ENCODE data around the gene CAP1.

GRCh38 chr1:40001456-40001855, 39.1 kb upstream of the CAP1 start:
- TF ChIP-seq, protein P1, sequence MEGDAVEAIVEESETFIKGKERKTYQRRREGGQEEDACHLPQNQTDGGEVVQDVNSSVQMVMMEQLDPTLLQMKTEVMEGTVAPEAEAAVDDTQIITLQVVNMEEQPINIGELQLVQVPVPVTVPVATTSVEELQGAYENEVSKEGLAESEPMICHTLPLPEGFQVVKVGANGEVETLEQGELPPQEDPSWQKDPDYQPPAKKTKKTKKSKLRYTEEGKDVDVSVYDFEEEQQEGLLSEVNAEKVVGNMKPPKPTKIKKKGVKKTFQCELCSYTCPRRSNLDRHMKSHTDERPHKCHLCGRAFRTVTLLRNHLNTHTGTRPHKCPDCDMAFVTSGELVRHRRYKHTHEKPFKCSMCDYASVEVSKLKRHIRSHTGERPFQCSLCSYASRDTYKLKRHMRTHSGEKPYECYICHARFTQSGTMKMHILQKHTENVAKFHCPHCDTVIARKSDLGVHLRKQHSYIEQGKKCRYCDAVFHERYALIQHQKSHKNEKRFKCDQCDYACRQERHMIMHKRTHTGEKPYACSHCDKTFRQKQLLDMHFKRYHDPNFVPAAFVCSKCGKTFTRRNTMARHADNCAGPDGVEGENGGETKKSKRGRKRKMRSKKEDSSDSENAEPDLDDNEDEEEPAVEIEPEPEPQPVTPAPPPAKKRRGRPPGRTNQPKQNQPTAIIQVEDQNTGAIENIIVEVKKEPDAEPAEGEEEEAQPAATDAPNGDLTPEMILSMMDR (IDR thresholded peaks at IDR 0.05; ENCODE audit: low read length), result no peak
- no peak for TF ChIP-seq EZH2 (IDR thresholded peaks at IDR 0.05; ENCODE audit: borderline replicate concordance, low read length)
